Neural cell (in vitro differentiated cells): ENCODE measurements around the gene ASPHD1. TPM values are rescaled to one million over a fixed set of nuclear protein-coding genes. Genes with fewer than 3 reads are reported as not detected.
A peak's percentile ranks its signal among the peaks of the same experiment; 100 is the strongest.

Experiments
- H2AFZ ChIP-seq: fragments of 200-600, 300-800 bp; sonication (generic), shearing (Covaris generic); 2 replicates; pipeline ENCODE4 v1.6.0; 2014; ENCODE audit warnings: low read depth, mild to moderate bottlenecking, antibody characterized with exemption, low read length, moderate library complexity
- H3F3A ChIP-seq: fragments of 200-600 bp; shearing (Covaris generic); 2 replicates; pipeline ENCODE4 v1.6.1; 2016; ENCODE audit warnings: mild to moderate bottlenecking, moderate library complexity, mixed read lengths, antibody characterized with exemption, low read length; ENCODE audit not compliant: insufficient read depth, poor library complexity, severe bottlenecking
- H3K27ac ChIP-seq: fragments of 200-600, 300-800 bp; sonication (generic), shearing (Covaris generic); 2 replicates; pipeline ENCODE4 v1.5.1; 2014; ENCODE audit warnings: mild to moderate bottlenecking, low read length, moderate library complexity
- H3K27me3 ChIP-seq: fragments of 300-800, 200-600 bp; sonication (generic), shearing (Covaris generic); 2 replicates; pipeline ENCODE4 v1.6.0; 2014; ENCODE audit warnings: mild to moderate bottlenecking, low read depth, low read length, moderate library complexity; ENCODE audit not compliant: insufficient read depth
- H3K36me3 ChIP-seq: fragments of 300-800, 200-600 bp; sonication (generic), shearing (Covaris generic); 2 replicates; pipeline ENCODE4 v1.5.1; 2014; ENCODE audit warnings: mild to moderate bottlenecking, antibody characterized with exemption, low read length, moderate library complexity; ENCODE audit not compliant: insufficient read depth
- H3K4me2 ChIP-seq: fragments of 300-800, 200-600 bp; sonication (generic), shearing (Covaris generic); 2 replicates; pipeline ENCODE4 v1.6.0; 2014; ENCODE audit warnings: mild to moderate bottlenecking, low read length
- H3K4me3 ChIP-seq: fragments of 300-800, 200-600 bp; sonication (generic), shearing (Covaris generic); 2 replicates; pipeline ENCODE4 v1.5.1; 2014; ENCODE audit warnings: mild to moderate bottlenecking, low read length, moderate library complexity
- H3K79me2 ChIP-seq: fragments of 200-600 bp; shearing (Covaris generic); replicated peaks from 2 replicates; pipeline ENCODE4 v1.6.0; 2014; ENCODE audit warnings: mild to moderate bottlenecking, low read length, moderate library complexity; ENCODE audit not compliant: insufficient read depth
- H3K9ac ChIP-seq: fragments of 300-800, 200-600 bp; sonication (generic), shearing (Covaris generic); 2 replicates; pipeline ENCODE4 v1.6.1; 2016; ENCODE audit warnings: mild to moderate bottlenecking, low read length, mixed read lengths
- H3K9me2 ChIP-seq: fragments of 200-600 bp; shearing (Covaris generic); 2 replicates; pipeline ENCODE4 v1.6.1; 2016; ENCODE audit warnings: mild to moderate bottlenecking, low read length, mixed read lengths; ENCODE audit not compliant: insufficient read depth
- H3K9me3 ChIP-seq: fragments of 200-600, 300-800 bp; sonication (generic), shearing (Covaris generic); 2 replicates; pipeline ENCODE4 v1.6.1; 2016; ENCODE audit warnings: mild to moderate bottlenecking, mixed run types, low read length, moderate library complexity, mixed read lengths
- H4K20me1 ChIP-seq: fragments of 200-600 bp; shearing (Covaris generic); 2 replicates; pipeline ENCODE4 v1.6.1; 2016; ENCODE audit warnings: mild to moderate bottlenecking, mixed run types; ENCODE audit not compliant: insufficient read depth
- EP300 ChIP-seq: fragments of 450-650 bp; conservative IDR thresholded peaks from 2 replicates; pipeline ENCODE4 v1.6.1; 2014; ENCODE audit warnings: antibody characterized with exemption, mild to moderate bottlenecking, moderate library complexity; ENCODE audit not compliant: poor library complexity, severe bottlenecking
- EZH2 ChIP-seq: fragments of 200-600, 300-800 bp; shearing (Covaris generic), sonication (generic); IDR thresholded peaks from 2 replicates; pipeline ENCODE4 v1.6.1; 2014; ENCODE audit warnings: antibody characterized with exemption, low read length, borderline replicate concordance, mild to moderate bottlenecking; ENCODE audit not compliant: insufficient read depth, poor library complexity, severe bottlenecking
- MXI1 ChIP-seq: fragments of 450-650 bp; conservative IDR thresholded peaks from 2 replicates; pipeline ENCODE4 v1.6.1; 2014; ENCODE audit warnings: antibody characterized with exemption, mild to moderate bottlenecking; ENCODE audit not compliant: poor library complexity, severe bottlenecking
- POLR2AphosphoS5 ChIP-seq: IDR thresholded peaks from 2 replicates; pipeline ENCODE4 v1.6.1; 2012
- RAD21 ChIP-seq: fragments of 450-650 bp; conservative IDR thresholded peaks from 2 replicates; pipeline ENCODE4 v1.6.1; 2014; ENCODE audit warnings: antibody characterized with exemption, mild to moderate bottlenecking, moderate library complexity
- SMC3 ChIP-seq: fragments of 450-650 bp; conservative IDR thresholded peaks from 2 replicates; pipeline ENCODE4 v1.6.1; 2014; ENCODE audit warnings: antibody characterized with exemption, mild to moderate bottlenecking, moderate library complexity; ENCODE audit not compliant: poor library complexity
- TAF1 ChIP-seq: IDR thresholded peaks from 2 replicates; pipeline ENCODE4 v1.6.1; 2012; ENCODE audit warnings: low read depth
- polyA plus RNA-seq: library from polyadenylated mRNA; depleted of rRNA; stranded (reverse); fragments of >200 nt; gene quantifications from 2 replicates; pipeline ENCODE4 v1.2.3, GENCODE V29; 2014
- TF ChIP-seq, protein P1 (sequence below): fragments of 450-650 bp; IDR thresholded peaks from 2 replicates; pipeline ENCODE4 v1.5.1; 2014; ENCODE audit warnings: antibody characterized with exemption, mild to moderate bottlenecking, moderate library complexity; ENCODE audit not compliant: poor library complexity, severe bottlenecking
- TF ChIP-seq, protein P2 (sequence below): IDR thresholded peaks from 2 replicates; pipeline ENCODE4 v1.6.1; 2012; ENCODE audit warnings: borderline replicate concordance

The ASPHD1 gene
- polyA plus RNA-seq, 1 donor from 2014 or later = 38.9 TPM

DNA sequence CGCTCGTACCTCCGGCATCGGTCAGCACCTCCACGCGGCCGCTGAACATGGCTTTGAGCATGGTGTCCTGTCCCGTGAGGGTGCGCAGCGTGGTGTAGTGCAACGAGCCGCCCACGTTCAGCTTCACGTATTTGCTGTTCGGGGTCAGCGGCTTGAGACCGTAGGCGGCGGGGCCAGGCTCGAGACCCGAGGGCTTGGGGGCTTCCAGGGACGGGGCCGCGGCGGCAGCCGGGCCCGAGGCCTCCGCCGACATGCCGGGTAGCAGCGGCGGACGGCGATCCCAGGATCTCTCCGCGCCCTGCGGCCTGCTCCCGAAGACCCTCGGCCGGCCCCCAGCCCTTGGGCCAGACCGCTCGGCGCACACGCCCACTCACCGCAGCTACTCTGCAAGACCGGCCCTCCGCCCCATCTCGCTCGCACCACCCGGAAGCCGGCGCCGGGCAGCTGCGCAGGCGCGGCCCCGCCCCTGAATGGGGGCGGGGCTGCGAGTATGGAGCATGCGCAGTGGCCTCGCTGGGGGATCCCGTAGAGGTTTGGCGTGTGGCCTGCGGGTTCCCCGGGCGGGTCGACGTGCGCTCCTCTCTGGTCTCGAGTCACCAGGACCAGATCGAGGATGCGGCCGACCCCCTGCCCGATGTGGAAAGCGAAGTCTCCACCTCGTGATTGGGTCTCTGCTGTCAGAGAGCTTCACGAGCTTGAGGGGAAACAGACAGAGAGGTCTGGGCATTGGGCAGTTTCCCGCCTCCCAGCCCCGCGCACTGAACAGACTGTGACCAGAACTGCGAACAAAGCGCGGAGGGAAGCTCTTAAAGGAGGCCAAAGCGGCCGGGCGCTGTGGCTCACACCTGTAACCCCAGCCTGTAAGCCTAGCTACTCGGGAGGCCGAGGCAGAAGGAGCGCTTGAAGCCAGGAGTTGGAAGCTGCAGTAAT is 25.8 kb downstream of the ASPHD1 start, which contains the start of gene KCTD13:
Gene KCTD13 (minus strand): TSS at position 446 of the 930 bp plus-strand sequence. CDS start 193 bp downstream, at position 253.
- H3K27ac ChIP-seq = peak within 1 kb of the TSS; percentile 84
- H3K9me2 ChIP-seq = no peaks in the 10 kb centered on the region
- H2AFZ ChIP-seq = peak within 1 kb of the TSS; percentile 89
- no peaks in the 10 kb centered on the region for H4K20me1 ChIP-seq
- no peaks in the 10 kb centered on the region for H3K27me3 ChIP-seq
- peaks cover 9% of the 10 kb centered on the region for H3K79me2 ChIP-seq
- H3K4me3 ChIP-seq = peak within 1 kb of the TSS; percentile 94
- H3F3A ChIP-seq = peaks cover 3% of the 10 kb centered on the region
- no peaks in the 10 kb centered on the region for H3K36me3 ChIP-seq
- H3K9me3 ChIP-seq = no peaks in the 10 kb centered on the region
- peak within 1 kb of the TSS; percentile 82 for H3K9ac ChIP-seq
- TF ChIP-seq MXI1 (peak; percentile 86), TAF1 (peak; percentile 78), POLR2AphosphoS5 (peak; percentile 96), RAD21 (peak; percentile 9), SMC3 (no peak), EZH2 (no peak), EP300 (no peak)
- TF ChIP-seq, protein P1, sequence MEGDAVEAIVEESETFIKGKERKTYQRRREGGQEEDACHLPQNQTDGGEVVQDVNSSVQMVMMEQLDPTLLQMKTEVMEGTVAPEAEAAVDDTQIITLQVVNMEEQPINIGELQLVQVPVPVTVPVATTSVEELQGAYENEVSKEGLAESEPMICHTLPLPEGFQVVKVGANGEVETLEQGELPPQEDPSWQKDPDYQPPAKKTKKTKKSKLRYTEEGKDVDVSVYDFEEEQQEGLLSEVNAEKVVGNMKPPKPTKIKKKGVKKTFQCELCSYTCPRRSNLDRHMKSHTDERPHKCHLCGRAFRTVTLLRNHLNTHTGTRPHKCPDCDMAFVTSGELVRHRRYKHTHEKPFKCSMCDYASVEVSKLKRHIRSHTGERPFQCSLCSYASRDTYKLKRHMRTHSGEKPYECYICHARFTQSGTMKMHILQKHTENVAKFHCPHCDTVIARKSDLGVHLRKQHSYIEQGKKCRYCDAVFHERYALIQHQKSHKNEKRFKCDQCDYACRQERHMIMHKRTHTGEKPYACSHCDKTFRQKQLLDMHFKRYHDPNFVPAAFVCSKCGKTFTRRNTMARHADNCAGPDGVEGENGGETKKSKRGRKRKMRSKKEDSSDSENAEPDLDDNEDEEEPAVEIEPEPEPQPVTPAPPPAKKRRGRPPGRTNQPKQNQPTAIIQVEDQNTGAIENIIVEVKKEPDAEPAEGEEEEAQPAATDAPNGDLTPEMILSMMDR = no peak
- TF ChIP-seq, protein P2, sequence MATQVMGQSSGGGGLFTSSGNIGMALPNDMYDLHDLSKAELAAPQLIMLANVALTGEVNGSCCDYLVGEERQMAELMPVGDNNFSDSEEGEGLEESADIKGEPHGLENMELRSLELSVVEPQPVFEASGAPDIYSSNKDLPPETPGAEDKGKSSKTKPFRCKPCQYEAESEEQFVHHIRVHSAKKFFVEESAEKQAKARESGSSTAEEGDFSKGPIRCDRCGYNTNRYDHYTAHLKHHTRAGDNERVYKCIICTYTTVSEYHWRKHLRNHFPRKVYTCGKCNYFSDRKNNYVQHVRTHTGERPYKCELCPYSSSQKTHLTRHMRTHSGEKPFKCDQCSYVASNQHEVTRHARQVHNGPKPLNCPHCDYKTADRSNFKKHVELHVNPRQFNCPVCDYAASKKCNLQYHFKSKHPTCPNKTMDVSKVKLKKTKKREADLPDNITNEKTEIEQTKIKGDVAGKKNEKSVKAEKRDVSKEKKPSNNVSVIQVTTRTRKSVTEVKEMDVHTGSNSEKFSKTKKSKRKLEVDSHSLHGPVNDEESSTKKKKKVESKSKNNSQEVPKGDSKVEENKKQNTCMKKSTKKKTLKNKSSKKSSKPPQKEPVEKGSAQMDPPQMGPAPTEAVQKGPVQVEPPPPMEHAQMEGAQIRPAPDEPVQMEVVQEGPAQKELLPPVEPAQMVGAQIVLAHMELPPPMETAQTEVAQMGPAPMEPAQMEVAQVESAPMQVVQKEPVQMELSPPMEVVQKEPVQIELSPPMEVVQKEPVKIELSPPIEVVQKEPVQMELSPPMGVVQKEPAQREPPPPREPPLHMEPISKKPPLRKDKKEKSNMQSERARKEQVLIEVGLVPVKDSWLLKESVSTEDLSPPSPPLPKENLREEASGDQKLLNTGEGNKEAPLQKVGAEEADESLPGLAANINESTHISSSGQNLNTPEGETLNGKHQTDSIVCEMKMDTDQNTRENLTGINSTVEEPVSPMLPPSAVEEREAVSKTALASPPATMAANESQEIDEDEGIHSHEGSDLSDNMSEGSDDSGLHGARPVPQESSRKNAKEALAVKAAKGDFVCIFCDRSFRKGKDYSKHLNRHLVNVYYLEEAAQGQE = peak; percentile 81
- peak within 1 kb of the TSS; percentile 92 for H3K4me2 ChIP-seq

DNA sequence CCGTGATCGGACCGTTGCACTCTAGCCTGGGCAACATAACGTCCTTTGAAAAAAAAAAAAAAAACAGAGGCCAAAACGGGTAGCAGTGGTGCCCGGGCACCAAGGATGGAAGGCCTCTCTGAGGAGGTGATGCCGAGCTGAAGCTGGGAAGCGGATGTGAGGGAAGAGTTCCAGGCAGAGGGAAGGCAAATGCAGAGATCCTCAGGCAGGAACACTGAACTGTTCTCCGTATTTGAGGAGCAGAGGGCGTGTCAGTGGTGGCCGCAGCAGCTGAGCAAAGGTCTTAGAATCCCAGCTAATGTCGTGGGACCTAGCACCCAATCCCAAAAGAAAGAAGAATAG is 26.4 kb downstream of the ASPHD1 start:
- Histone ChIP-seq H2AFZ (peak overlapping the region; percentile 89), H3K4me3 (peak overlapping the region; percentile 94), H3K9ac (peak overlapping the region; percentile 82), H3K27ac (peak overlapping the region; percentile 84), H4K20me1 (no peaks in the 10 kb centered on the region), H3K9me3 (no peaks in the 10 kb centered on the region), H3F3A (peaks cover 3% of the 10 kb centered on the region), H3K79me2 (peaks cover 9% of the 10 kb centered on the region), H3K9me2 (no peaks in the 10 kb centered on the region), H3K27me3 (no peaks in the 10 kb centered on the region), H3K36me3 (no peaks in the 10 kb centered on the region), H3K4me2 (peak overlapping the region; percentile 71)
- TF ChIP-seq RAD21 = peak; percentile 1
- TF ChIP-seq EZH2 = no peak
- TF ChIP-seq TAF1 = peak; percentile 59
